ENCODE data around the gene GALE.

GRCh38 chr1:23757812-23758211 lies 42.7 kb downstream of the GALE start:
- TF ChIP-seq CTCF (conservative IDR thresholded peaks at IDR 0.05; ENCODE audit: low read length) (no peak), EZH2phosphoT487 (IDR thresholded peaks at IDR 0.05; ENCODE audit: borderline replicate concordance, low read depth, low read length) (no peak)

Measured in OCI-LY7 (cell line).